Right hindlimb (tissue), 1 donor: ENCODE measurements around the gene SPATA31A5.
"Not testable (repeated sequence)": the region's sequence is repeated elsewhere in the genome, so short reads cannot be mapped to it uniquely, and the experiment has no call there.

ENCODE experiments used
- DNase-seq: peaks from one replicate; pipeline ENCODE4 v3.0.0-alpha.2; 2018

Gene SPATA31A5

GRCh38 chr9:60914107-60914506 is at the start of gene SPATA31A5:
Gene SPATA31A5 (plus strand): TSS chr9:60914407. CDS start chr9:60914436, 29 bp downstream.
- DNase-seq = not testable (repeated sequence)

DNA sequence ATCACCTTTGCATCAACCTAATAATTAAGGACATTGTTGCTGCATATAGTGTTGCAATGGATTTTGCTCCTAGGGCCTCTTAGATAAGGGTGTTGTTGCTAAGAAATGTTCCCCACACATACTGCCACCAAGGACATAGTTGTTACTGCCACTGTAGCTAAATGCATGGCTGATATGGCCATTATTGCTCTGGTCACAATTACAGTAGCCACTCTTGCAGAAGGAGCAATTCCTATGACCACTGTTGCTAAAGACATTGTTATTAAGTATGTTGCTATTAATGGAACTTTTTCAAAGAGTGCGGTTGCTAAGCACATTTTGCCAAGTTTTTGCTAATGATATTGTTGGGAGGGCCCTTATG is 48.8 kb downstream of the SPATA31A5 start:
- not testable (repeated sequence) for DNase-seq

GRCh38 chr9:60966382-60966781 is 52.2 kb downstream of the SPATA31A5 start:
- DNase-seq = not testable (repeated sequence)
